WTC11 (cell line): ENCODE results near the gene ZNF232. TPM values are rescaled to one million over a fixed set of nuclear protein-coding genes. Genes with fewer than 3 reads are reported as not detected.

Source experiments
- ATAC-seq: fragments of 200-7000 bp; cut with Tn5 transposase; 2 replicates; pipeline ENCODE4 v1.10.0; 2021; ENCODE audit warnings: mild to moderate bottlenecking, moderate library complexity
- CTCF ChIA-PET: fragments of 300-600 bp; sonication (Branson Sonifier 250); formaldehyde crosslinking; loops from one replicate; lab custom pipeline; 2021; ENCODE audit warnings: antibody characterized with exemption; lab: Charles Lee
- POLR2A ChIA-PET: fragments of 350-600 bp; sonication (Branson Sonifier 250); formaldehyde crosslinking; loops from one replicate; lab custom pipeline; 2021; ENCODE audit warnings: antibody characterized with exemption; lab: Charles Lee
- DNase-seq: peaks from one replicate; pipeline ENCODE4 v3.0.0; 2021; ENCODE audit warnings: low spot score
- H3K27ac Mint-ChIP-seq: 2 replicates; pipeline ENCODE4 v1.8.0; 2021; ENCODE audit warnings: mixed read lengths
- H3K27me3 Mint-ChIP-seq: 2 replicates; pipeline ENCODE4 v1.8.0; 2021; ENCODE audit warnings: low read depth, mild to moderate bottlenecking, moderate library complexity, mixed read lengths
- H3K36me3 Mint-ChIP-seq: 2 replicates; pipeline ENCODE4 v1.8.0; 2021; ENCODE audit warnings: mixed read lengths
- H3K4me1 Mint-ChIP-seq: 2 replicates; pipeline ENCODE4 v1.8.0; 2022; ENCODE audit warnings: mixed read lengths
- H3K4me3 Mint-ChIP-seq: 2 replicates; pipeline ENCODE4 v1.8.0; 2021; ENCODE audit warnings: mild to moderate bottlenecking, moderate library complexity, mixed read lengths
- H3K9me3 Mint-ChIP-seq: 2 replicates; pipeline ENCODE4 v1.8.0; 2021; ENCODE audit warnings: mixed read lengths
- CTCF ChIP-seq: fragments of 200-600 bp; IDR thresholded peaks from 2 replicates; pipeline ENCODE4 v1.8.0; 2022; ENCODE audit warnings: antibody characterized with exemption
- E2F5 ChIP-seq: sonication (generic); formaldehyde crosslinking; IDR thresholded peaks from 2 replicates; pipeline ENCODE4 v1.8.1; 2022; ENCODE audit warnings: mild to moderate bottlenecking, moderate library complexity, missing genetic modification reagents
- ESRRA ChIP-seq: sonication (generic); formaldehyde crosslinking; IDR thresholded peaks from 2 replicates; pipeline ENCODE4 v1.8.1; 2022; ENCODE audit warnings: mild to moderate bottlenecking, missing genetic modification reagents, borderline replicate concordance
- FOXK1 ChIP-seq: sonication (generic); formaldehyde crosslinking; IDR thresholded peaks from 2 replicates; pipeline ENCODE4 v1.8.0; 2022; ENCODE audit warnings: mild to moderate bottlenecking, moderate library complexity, missing genetic modification reagents
- FOXP1 ChIP-seq: sonication (generic); formaldehyde crosslinking; IDR thresholded peaks from 2 replicates; pipeline ENCODE4 v1.8.0; 2022; ENCODE audit warnings: missing genetic modification reagents, mild to moderate bottlenecking, moderate library complexity, borderline replicate concordance
- GABPB1 ChIP-seq: sonication (generic); formaldehyde crosslinking; IDR thresholded peaks from 2 replicates; pipeline ENCODE4 v1.8.1; 2023; ENCODE audit warnings: mild to moderate bottlenecking, missing genetic modification reagents
- OVOL2 ChIP-seq: fragments of 250-450 bp; sonication (Bioruptor Pico); IDR thresholded peaks from 2 replicates; pipeline ENCODE4 v1.9.0; 2021; ENCODE audit warnings: mild to moderate bottlenecking, borderline replicate concordance
- PRDM15 ChIP-seq: sonication (generic); formaldehyde crosslinking; IDR thresholded peaks from 2 replicates; pipeline ENCODE4 v1.8.0; 2022; ENCODE audit warnings: missing genetic modification reagents
- PRRX2 ChIP-seq: fragments of 250-450 bp; sonication (Bioruptor Pico); IDR thresholded peaks from 2 replicates; pipeline ENCODE4 v1.8.0; 2021; ENCODE audit warnings: mild to moderate bottlenecking
- SP1 ChIP-seq: sonication (generic); formaldehyde crosslinking; conservative IDR thresholded peaks from 2 replicates; pipeline ENCODE4 v1.8.1; 2022; ENCODE audit warnings: missing genetic modification reagents
- ZBTB43 ChIP-seq: sonication (generic); formaldehyde crosslinking; IDR thresholded peaks from 2 replicates; pipeline ENCODE4 v1.8.1; 2023; ENCODE audit warnings: mild to moderate bottlenecking, missing genetic modification reagents
- ZNF121 ChIP-seq: sonication (generic); formaldehyde crosslinking; IDR thresholded peaks from 2 replicates; pipeline ENCODE4 v1.8.0; 2023; ENCODE audit warnings: missing genetic modification reagents
- ZNF263 ChIP-seq: sonication (generic); formaldehyde crosslinking; IDR thresholded peaks from 2 replicates; pipeline ENCODE4 v1.8.1; 2022; ENCODE audit warnings: low read depth, mild to moderate bottlenecking, moderate library complexity, missing genetic modification reagents
- ZNF317 ChIP-seq: sonication (generic); formaldehyde crosslinking; IDR thresholded peaks from 2 replicates; pipeline ENCODE4 v1.8.1; 2023; ENCODE audit warnings: low read depth, mild to moderate bottlenecking, moderate library complexity, missing genetic modification reagents, borderline replicate concordance
- ZNF396 ChIP-seq: fragments of 250-450 bp; sonication (Bioruptor Pico); IDR thresholded peaks from 2 replicates; pipeline ENCODE4 v1.8.0; 2021; ENCODE audit warnings: mild to moderate bottlenecking, moderate library complexity, borderline replicate concordance
- ZNF416 ChIP-seq: fragments of 250-450 bp; sonication (Bioruptor Pico); IDR thresholded peaks from 2 replicates; pipeline ENCODE4 v1.9.0; 2021; ENCODE audit warnings: mild to moderate bottlenecking, inconsistent platforms
- ZNF532 ChIP-seq: fragments of 250-450 bp; sonication (Bioruptor Pico); IDR thresholded peaks from 2 replicates; pipeline ENCODE4 v1.9.0; 2021; ENCODE audit warnings: mild to moderate bottlenecking, borderline replicate concordance
- ZNF671 ChIP-seq: fragments of 250-450 bp; sonication (Bioruptor Pico); IDR thresholded peaks from 2 replicates; pipeline ENCODE4 v1.8.0; 2021; ENCODE audit warnings: mild to moderate bottlenecking
- ZSCAN18 ChIP-seq: fragments of 250-450 bp; sonication (Bioruptor Pico); IDR thresholded peaks from 2 replicates; pipeline ENCODE4 v2.1.2; 2022; ENCODE audit warnings: mild to moderate bottlenecking, moderate library complexity
- total RNA-seq: library from RNA; stranded (reverse); gene quantifications from 3 replicates; pipeline ENCODE4 v1.2.3, GENCODE V29; 2021
- TF ChIP-seq, protein P1 (sequence below): sonication (generic); formaldehyde crosslinking; IDR thresholded peaks from 2 replicates; pipeline ENCODE4 v1.8.1; 2022; ENCODE audit warnings: low read depth, mild to moderate bottlenecking, moderate library complexity, missing genetic modification reagents, borderline replicate concordance

Gene ZNF232
- total RNA-seq, 1 experiment from 2014 or later = 21.7 TPM

GRCh38 chr17:5092218-5093010 is 19.3 kb downstream of the ZNF232 start:
- CTCF ChIA-PET = no interaction called here
- H3K27me3 Mint-ChIP-seq = peaks cover 58% of the 10 kb centered on the region
- H3K9me3 Mint-ChIP-seq = peaks cover 88% of the 10 kb centered on the region
- 0 out of 2 replicates have a peak, but pooled peaks cover 6% of the 10 kb centered on the region for H3K4me1 Mint-ChIP-seq
- TF ChIP-seq E2F5 (CRISPR knock-in tag) (no peak), ZNF396 (CRISPR knock-in tag) (no peak), FOXP1 (CRISPR knock-in tag) (no peak), SP1 (CRISPR knock-in tag) (no peak), ZNF317 (CRISPR knock-in tag) (no peak), PRDM15 (CRISPR knock-in tag) (no peak)
- TF ChIP-seq, protein P1, sequence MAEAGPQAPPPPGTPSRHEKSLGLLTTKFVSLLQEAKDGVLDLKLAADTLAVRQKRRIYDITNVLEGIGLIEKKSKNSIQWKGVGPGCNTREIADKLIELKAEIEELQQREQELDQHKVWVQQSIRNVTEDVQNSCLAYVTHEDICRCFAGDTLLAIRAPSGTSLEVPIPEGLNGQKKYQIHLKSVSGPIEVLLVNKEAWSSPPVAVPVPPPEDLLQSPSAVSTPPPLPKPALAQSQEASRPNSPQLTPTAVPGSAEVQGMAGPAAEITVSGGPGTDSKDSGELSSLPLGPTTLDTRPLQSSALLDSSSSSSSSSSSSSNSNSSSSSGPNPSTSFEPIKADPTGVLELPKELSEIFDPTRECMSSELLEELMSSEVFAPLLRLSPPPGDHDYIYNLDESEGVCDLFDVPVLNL = no peak
- TF ChIP-seq, all 79 proteins: peak for 0
- H3K4me3 Mint-ChIP-seq = no peak overlapping the region
- no peak overlapping the region for H3K27ac Mint-ChIP-seq
- DNase-seq (no peak), ATAC-seq (no peak)
- POLR2A ChIA-PET = no interaction called here
- peaks cover 68% of the 10 kb centered on the region for H3K36me3 Mint-ChIP-seq

DNA sequence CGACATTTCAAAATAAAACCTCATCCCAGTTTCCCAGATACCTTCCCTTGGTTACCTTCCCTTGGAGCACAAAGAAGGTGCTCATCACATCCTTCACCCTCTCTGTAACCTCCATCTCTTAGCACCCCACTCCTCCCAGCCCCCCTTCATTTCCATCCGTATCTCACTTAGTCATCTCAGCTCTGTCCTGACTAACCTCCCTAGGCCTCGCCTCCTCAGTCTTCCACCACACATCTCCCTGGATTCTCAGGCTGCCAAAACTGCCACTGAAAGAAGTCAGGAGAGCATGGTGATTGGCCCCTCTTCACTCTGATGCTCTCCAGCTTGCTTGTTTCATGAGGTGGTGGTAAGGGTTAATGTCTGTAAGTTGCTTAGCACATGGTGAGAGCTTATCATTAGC is 31.1 kb downstream of the ZNF232 start:
- peaks cover 4% of the 10 kb centered on the region; the same call in 1 of the 2 replicates for H3K36me3 Mint-ChIP-seq
- peaks cover 49% of the 10 kb centered on the region for H3K27me3 Mint-ChIP-seq
- peaks cover 11% of the 10 kb centered on the region for H3K9me3 Mint-ChIP-seq
- H3K4me3 Mint-ChIP-seq = no peak overlapping the region
- ChIA-PET CTCF (interaction anchor here (0.6 kb wide), 1 partner anchor 157 kb away, joined by 3 read pairs; no protein-coding TSS in a partner anchor), POLR2A (no interaction called here)
- ATAC-seq (no peak), DNase-seq (no peak)
- H3K4me1 Mint-ChIP-seq = peaks cover 8% of the 10 kb centered on the region
- no peak overlapping the region for H3K27ac Mint-ChIP-seq
- TF ChIP-seq ZSCAN18 (CRISPR knock-in tag) = no peak
- no peak for TF ChIP-seq ZNF121
- TF ChIP-seq CTCF = no peak
- no peak for TF ChIP-seq ZNF671 (CRISPR knock-in tag)
- TF ChIP-seq OVOL2 = no peak
- TF ChIP-seq FOXK1 (CRISPR knock-in tag) = no peak
- TF ChIP-seq PRRX2 = no peak
- TF ChIP-seq ZBTB43 = no peak
- no peak for TF ChIP-seq ZNF532 (CRISPR knock-in tag)
- no peak for TF ChIP-seq GABPB1 (CRISPR knock-in tag)
- TF ChIP-seq ESRRA (CRISPR knock-in tag) = no peak
- no peak for TF ChIP-seq ZNF416 (CRISPR knock-in tag)
- no peak for TF ChIP-seq ZNF263
